Upper lobe of left lung (tissue), 4 donors: Measurements from ENCODE around the gene DNAJC17.

Experiments used
- CTCF ChIP-seq, 6 experiments: fragments of 450-650 bp in 4 of 6; fragments of 200-600 bp in 2 of 6; sonication (generic) in 2 of 6; IDR thresholded peaks; one replicate each; pipeline ENCODE4 v1.5.1; 2016 to 2019; ENCODE audit warnings: antibody characterized with exemption in 6 of 6
- EP300 ChIP-seq, 4 donors: sonication (generic); formaldehyde crosslinking; IDR thresholded peaks; one replicate each; pipeline ENCODE4 v1.5.1; 2017; ENCODE audit warnings: antibody characterized with exemption in 4 of 4, control low read depth in 2 of 4

DNA sequence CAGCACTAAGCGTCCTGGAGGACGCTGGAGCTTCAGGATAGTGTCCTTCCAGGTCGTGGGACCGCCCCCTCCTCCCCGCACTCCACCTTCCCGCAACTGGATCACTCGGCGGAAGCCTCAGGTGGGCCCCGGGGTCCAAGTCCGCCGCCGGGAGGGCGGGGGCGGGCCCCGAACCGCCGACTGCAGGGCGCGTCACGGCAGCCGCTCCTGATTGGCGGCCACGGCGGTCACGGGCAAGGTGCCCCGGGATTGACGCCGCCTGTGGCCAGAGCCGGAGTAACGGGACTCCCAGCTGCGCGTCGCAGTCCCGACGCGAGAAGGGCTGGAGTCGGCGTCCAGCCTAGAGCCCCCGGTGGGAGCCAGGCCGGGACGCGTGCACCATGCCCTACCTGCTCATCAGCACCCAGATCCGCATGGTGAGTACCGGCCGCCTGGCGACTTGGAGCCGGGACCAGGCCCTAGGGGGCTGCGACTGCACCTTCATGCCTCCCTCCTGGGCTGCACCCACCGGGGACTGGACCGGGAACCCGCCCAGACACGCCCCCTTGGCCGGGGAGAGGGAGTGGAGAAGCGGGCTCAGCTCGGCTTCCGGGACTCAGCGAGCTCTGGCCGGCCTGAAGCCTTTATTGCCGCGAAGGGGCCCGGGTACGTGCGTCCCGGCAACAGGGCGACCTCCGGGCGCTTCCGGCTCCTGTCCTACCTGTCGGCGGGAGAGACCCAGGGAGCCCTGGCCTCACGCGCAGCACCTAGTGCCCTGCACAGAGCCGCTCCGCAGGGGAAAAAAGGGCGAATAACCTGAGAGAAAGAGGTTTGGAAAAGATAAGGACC is 43.3 kb downstream of the DNAJC17 start, which contains the start of gene GCHFR:
- TF ChIP-seq EP300 (IDR thresholded peaks at IDR 0.05) (no peak), CTCF (IDR thresholded peaks at IDR 0.05) (peak; percentile 28 to 75 (median 49))
